Caco-2 (cell line): Measurements from ENCODE around the gene MMEL1. TPM values are rescaled to one million over a fixed set of nuclear protein-coding genes. Genes with fewer than 3 reads are reported as not detected.
"Not testable (repeated sequence)": the region's sequence is repeated elsewhere in the genome, so short reads cannot be mapped to it uniquely, and the experiment has no call there.

Experiments used
- BruUV-seq: library from RNA; stranded (reverse); fragments of 400-500 nt; replicated peaks from 2 replicates; lab custom pipeline; 2021; lab: Mats Ljungman, UMichigan
- CTCF ChIA-PET: fragments of 300-600 bp; sonication (Branson Sonifier 250); formaldehyde crosslinking; loops from one replicate; lab custom pipeline; 2022; ENCODE audit warnings: antibody characterized with exemption; lab: Charles Lee
- POLR2A ChIA-PET: fragments of 300-600 bp; sonication (Branson Sonifier 250); formaldehyde crosslinking; loops from one replicate; lab custom pipeline; 2022; ENCODE audit warnings: antibody characterized with exemption; lab: Charles Lee
- DNase-seq, 2 experiments: peaks; one replicate each; pipeline versions ENCODE4 v3.0.0 to v3.0.0-alpha.2; 2020 to 2022
- H3K27me3 ChIP-seq: replicated peaks from 2 replicates; pipeline ENCODE4 v1.6.0; 2011; ENCODE audit warnings: low read length; ENCODE audit not compliant: control insufficient read depth, insufficient read depth
- H3K36me3 ChIP-seq: 2 replicates; pipeline ENCODE4 v1.5.1; 2011; ENCODE audit warnings: low read length; ENCODE audit not compliant: control insufficient read depth, insufficient read depth
- H3K4me1 ChIP-seq: fragments of 250-450 bp; sonication (Bioruptor Pico); 2 replicates; pipeline ENCODE4 v1.5.1; 2020; ENCODE audit warnings: mild to moderate bottlenecking
- H3K4me3 ChIP-seq: 2 replicates; pipeline ENCODE4 v1.5.1; 2011; ENCODE audit warnings: low read depth, mild to moderate bottlenecking, control low read depth, low read length
- H3K9me3 ChIP-seq: fragments of 250-450 bp; sonication (Bioruptor Pico); 2 replicates; pipeline ENCODE4 v1.5.1; 2020; ENCODE audit warnings: mild to moderate bottlenecking, moderate library complexity
- H3K27ac Mint-ChIP-seq: one replicate; pipeline ENCODE4 v1.8.0; 2022; ENCODE audit warnings: mixed read lengths; ENCODE audit not compliant: unreplicated experiment
- H3K27me3 Mint-ChIP-seq: one replicate; pipeline ENCODE4 v1.8.0; 2022; ENCODE audit warnings: mixed read lengths; ENCODE audit not compliant: insufficient read depth, unreplicated experiment
- H3K36me3 Mint-ChIP-seq: one replicate; pipeline ENCODE4 v1.8.0; 2022; ENCODE audit warnings: mild to moderate bottlenecking, mixed read lengths; ENCODE audit not compliant: insufficient read depth, unreplicated experiment
- H3K4me1 Mint-ChIP-seq: one replicate; pipeline ENCODE4 v1.8.0; 2022; ENCODE audit warnings: low read depth, mixed read lengths; ENCODE audit not compliant: unreplicated experiment
- H3K4me3 Mint-ChIP-seq: one replicate; pipeline ENCODE4 v1.8.0; 2022; ENCODE audit warnings: mild to moderate bottlenecking, moderate library complexity, mixed read lengths; ENCODE audit not compliant: unreplicated experiment
- H3K9me3 Mint-ChIP-seq: one replicate; pipeline ENCODE4 v1.8.0; 2022; ENCODE audit warnings: mixed read lengths; ENCODE audit not compliant: unreplicated experiment
- intact Hi-C: fragments of 100-400 bp; cut with micrococcal nuclease; formaldehyde crosslinking; loops from one replicate; pipeline ENCODE4 v1.10.0; 2022; ENCODE audit not compliant: unreplicated experiment
- total RNA-seq: library from RNA; stranded (reverse); gene quantifications from 2 replicates; pipeline ENCODE4 v1.2.3, GENCODE V29; 2022

The MMEL1 gene
- total RNA-seq, 1 experiment from 2014 or later: not detected

DNA sequence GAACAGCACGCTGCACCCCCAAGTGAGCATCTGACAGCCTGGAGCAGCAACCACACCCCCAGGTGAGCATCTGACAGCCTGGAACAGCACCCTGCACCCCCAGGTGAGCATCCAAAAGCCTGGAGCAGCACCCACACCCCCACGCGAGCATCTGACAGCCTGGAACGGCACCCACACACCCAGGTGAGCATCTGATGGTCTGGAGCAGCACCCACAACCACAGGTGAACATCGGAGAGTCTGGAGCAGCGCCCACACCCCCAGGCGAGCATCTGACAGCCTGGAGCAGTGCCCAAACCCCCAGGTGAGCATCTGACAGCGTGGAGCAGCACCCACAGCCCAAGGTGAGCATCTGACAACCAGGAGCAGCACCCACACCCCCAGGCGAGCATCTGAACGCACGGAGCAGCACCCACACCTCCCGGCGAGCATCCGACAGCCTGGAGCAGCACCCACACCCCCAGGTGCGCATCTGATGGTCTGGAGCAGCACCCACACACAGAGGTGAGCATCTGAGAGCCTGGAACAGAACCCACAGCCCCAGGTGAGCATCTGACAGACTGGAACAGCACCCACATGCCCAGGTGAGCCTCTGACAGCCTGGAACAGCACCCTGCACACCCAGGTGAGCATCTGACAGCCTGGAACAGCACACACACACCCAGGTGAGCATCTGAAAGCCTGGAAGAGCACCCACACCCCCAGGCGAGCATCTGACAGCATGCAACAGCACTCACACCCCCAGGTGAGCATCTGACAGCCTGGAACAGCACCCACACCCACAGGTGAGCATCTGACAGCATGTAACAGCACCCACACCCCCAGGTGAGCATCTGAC is 23.0 kb upstream of the MMEL1 start:
- H3K9me3 Mint-ChIP-seq, H3K4me3 ChIP-seq, BruUV-seq, CTCF ChIA-PET, intact Hi-C loops, H3K4me3 Mint-ChIP-seq, H3K36me3 ChIP-seq, H3K9me3 ChIP-seq, H3K27ac Mint-ChIP-seq, H3K4me1 Mint-ChIP-seq, H3K27me3 ChIP-seq, H3K4me1 ChIP-seq, POLR2A ChIA-PET, H3K36me3 Mint-ChIP-seq: not testable (repeated sequence)
- peak; percentile 1 to 57 for DNase-seq
- peaks cover 21% of the 10 kb centered on the region for H3K27me3 Mint-ChIP-seq

DNA sequence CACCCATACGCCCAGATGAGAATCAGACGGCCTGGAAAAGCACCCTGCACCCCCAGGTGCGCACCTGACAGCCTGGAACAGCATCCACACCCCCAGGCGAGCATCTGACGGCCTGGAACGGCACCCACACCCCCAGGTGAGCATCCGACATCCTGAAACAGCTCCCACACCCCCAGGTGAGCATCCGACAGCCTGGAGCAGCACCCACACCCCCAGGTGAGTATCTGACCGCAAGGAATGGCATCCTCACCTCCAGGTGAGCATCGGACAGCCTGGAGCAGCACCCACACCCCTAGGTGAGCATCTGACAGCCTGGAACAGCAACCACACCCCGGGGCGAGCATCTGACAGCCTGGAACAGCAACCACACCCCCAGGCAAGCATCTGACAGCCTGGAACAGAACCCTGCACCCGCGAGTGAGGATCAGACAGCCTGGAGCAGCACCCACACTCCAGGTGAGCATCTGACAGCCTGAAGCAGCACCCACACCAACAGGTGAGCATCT is 21.7 kb upstream of the MMEL1 start:
- H3K36me3 ChIP-seq, H3K27ac Mint-ChIP-seq, intact Hi-C loops, H3K4me3 ChIP-seq, H3K4me3 Mint-ChIP-seq, POLR2A ChIA-PET, H3K36me3 Mint-ChIP-seq, H3K9me3 Mint-ChIP-seq, H3K9me3 ChIP-seq, H3K4me1 ChIP-seq, CTCF ChIA-PET, H3K4me1 Mint-ChIP-seq, BruUV-seq, H3K27me3 ChIP-seq: not testable (repeated sequence)
- peak in 1 of 2 experiments; percentile 53 for DNase-seq
- H3K27me3 Mint-ChIP-seq: peaks cover 21% of the 10 kb centered on the region

DNA sequence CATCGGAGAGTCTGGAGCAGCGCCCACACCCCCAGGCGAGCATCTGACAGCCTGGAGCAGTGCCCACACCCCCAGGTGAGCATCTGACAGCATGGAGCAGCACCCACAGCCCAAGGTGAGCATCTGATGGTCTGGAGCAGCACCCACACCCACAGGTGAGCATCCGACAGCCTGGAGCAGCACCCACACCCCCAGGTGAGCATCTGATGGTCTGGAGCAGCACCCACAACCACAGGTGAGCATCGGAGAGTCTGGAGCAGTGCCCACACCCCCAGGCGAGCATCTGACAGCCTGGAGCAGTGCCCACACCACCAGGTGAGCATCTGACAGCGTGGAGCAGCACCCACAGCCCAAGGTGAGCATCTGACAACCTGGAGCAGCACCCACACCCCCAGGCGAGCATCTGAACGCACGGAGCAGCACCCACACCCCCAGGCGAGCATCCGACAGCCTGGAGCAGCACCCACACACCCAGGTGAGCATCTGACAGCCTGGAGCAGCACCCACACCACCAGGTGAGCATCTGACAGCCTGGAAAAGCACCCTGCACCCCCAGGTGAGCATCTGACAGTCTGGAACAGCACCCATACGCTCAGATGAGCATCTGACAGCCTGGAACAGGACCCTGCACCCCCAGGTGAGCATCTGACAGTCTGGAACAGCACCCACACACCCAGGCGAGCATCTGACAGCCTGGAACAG is 21.1 kb upstream of the MMEL1 start:
- H3K9me3 ChIP-seq, H3K4me1 Mint-ChIP-seq, BruUV-seq, H3K27ac Mint-ChIP-seq, CTCF ChIA-PET, H3K4me3 ChIP-seq, POLR2A ChIA-PET, H3K4me3 Mint-ChIP-seq, H3K4me1 ChIP-seq, H3K9me3 Mint-ChIP-seq, H3K36me3 Mint-ChIP-seq, H3K27me3 ChIP-seq, intact Hi-C loops, H3K36me3 ChIP-seq: not testable (repeated sequence)
- H3K27me3 Mint-ChIP-seq: peaks cover 21% of the 10 kb centered on the region
- DNase-seq: peak; percentile 17 to 69

DNA sequence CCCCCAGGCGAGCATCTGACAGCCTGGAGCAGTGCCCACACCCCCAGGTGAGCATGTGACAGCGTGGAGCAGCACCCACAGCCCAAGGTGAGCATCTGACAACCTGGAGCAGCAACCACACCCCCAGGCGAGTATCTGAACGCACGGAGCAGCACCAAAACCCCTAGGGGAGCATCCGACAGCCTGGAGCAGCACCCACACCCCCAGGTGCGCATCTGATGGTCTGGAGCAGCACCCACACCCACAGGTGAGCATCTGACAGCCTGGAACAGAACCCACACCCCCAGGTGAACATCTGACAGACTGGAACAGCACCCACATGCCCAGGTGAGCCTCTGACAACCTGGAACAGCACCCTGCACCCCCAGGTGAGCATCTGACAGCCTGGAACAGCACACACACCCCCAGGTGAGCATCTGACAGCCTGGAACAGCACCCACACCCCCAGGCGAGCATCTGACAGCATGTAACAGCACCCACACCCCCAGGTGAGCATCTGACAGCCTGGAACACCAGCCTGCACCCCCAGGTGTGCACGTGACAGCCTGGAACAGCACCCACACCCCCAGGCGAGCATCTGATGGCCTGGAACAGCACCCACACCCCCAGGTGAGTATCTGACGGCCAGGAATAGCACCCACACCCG is 20.2 kb upstream of the MMEL1 start:
- H3K4me3 Mint-ChIP-seq, H3K9me3 ChIP-seq, POLR2A ChIA-PET, H3K27ac Mint-ChIP-seq, H3K9me3 Mint-ChIP-seq, H3K36me3 ChIP-seq, H3K4me1 ChIP-seq, intact Hi-C loops, CTCF ChIA-PET, H3K27me3 ChIP-seq, H3K4me3 ChIP-seq, H3K36me3 Mint-ChIP-seq, H3K4me1 Mint-ChIP-seq, BruUV-seq: not testable (repeated sequence)
- peaks cover 21% of the 10 kb centered on the region for H3K27me3 Mint-ChIP-seq
- peak in 1 of 2 experiments; percentile 50 for DNase-seq

DNA sequence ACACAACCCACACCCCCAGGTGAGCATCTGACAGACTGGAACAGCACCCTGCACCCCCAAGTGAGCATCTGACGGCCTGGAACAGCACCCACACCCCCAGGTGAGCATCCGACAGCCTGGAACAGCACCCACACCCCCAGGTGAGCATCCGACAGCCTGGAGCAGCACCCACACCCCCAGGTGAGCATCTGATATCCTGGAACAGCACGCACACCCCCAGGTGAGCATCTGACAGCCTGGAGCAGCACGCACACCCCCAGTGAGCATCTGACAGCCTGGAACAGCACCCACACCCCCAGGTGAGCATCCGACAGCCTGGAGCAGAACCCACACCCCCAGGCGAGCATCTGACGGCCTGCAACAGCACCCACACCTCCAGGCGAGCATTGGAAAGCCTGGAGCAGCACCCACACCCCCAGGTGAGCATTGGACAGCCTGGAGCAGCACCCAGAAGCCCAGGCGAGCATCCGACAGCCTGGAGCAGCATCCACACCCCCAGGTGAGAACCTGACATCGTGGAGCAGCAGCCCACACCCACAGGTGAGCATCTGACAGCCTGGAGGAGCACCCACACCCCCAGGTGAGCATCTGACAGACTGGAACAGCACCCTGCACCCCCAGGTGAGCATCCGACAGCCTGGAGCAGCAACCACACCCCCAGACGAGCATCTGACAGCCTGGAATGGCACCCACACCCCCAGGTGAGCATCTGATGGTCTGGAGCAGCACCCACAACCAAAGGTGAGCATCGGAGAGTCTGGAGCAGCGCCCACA is 19.5 kb upstream of the MMEL1 start:
- BruUV-seq, H3K4me3 ChIP-seq, H3K27ac Mint-ChIP-seq, CTCF ChIA-PET, H3K9me3 Mint-ChIP-seq, H3K4me1 Mint-ChIP-seq, H3K27me3 ChIP-seq, H3K4me1 ChIP-seq, H3K36me3 Mint-ChIP-seq, H3K36me3 ChIP-seq, H3K9me3 ChIP-seq, POLR2A ChIA-PET, intact Hi-C loops, H3K4me3 Mint-ChIP-seq: not testable (repeated sequence)
- H3K27me3 Mint-ChIP-seq: peaks cover 21% of the 10 kb centered on the region
- peak in 1 of 2 experiments; percentile 29 for DNase-seq
